ENCODE measurements around the gene ISLR2. TPM values are rescaled to one million over a fixed set of nuclear protein-coding genes. Genes with fewer than 3 reads are reported as not detected.

ISLR2 gene
- total RNA-seq, 1 donor from 2014 or later = 4.1 TPM

GRCh38 chr15:74127954-74128784 lies 2.2 kb upstream of the ISLR2 start:
- DNase-seq (ENCODE audit: low spot score) = no peak
- intact Hi-C loops (cut with DNase I) = loop anchor here (2.0 to 5.0 kb wide), 4 partner anchors 76 to 194 kb away; no protein-coding TSS in a partner anchor

GRCh38 chr15:74128785-74129585 lies 1.4 kb upstream of the ISLR2 start:
- DNase-seq (ENCODE audit: low spot score) = no peak
- intact Hi-C loops (cut with DNase I) = loop anchor here (5.0 kb wide), 3 partner anchors 77 to 193 kb away; no protein-coding TSS in a partner anchor

- no peak for DNase-seq (ENCODE audit: low spot score)
- intact Hi-C loops (cut with DNase I) = loop anchor here (5.0 kb wide), 3 partner anchors 77 to 193 kb away; no protein-coding TSS in a partner anchor
Measured at GRCh38 chr15:74129586-74130154, 716 bp upstream of the ISLR2 start.

- intact Hi-C loops (cut with DNase I) = no loop called here
- DNase-seq (ENCODE audit: low spot score) = no peak
Measured at GRCh38 chr15:74130849-74131627, 652 bp downstream of the ISLR2 start.

- DNase-seq (ENCODE audit: low spot score) = no peak
- intact Hi-C loops (cut with DNase I) = no loop called here
Measured at GRCh38 chr15:74131628-74132413, 1.4 kb downstream of the ISLR2 start.

GRCh38 chr15:74132681-74133651 lies 2.6 kb downstream of the ISLR2 start:
- no peak for DNase-seq (ENCODE audit: low spot score)

GRCh38 chr15:74133694-74134386 lies 3.5 kb downstream of the ISLR2 start:
- DNase-seq (ENCODE audit: low spot score) = no peak
- intact Hi-C loops (cut with DNase I) = no loop called here

More at GRCh38 chr15:74132681-74133651, 2.6 kb downstream of the ISLR2 start:
- intact Hi-C loops (cut with DNase I) = no loop called here

- intact Hi-C loops (cut with DNase I) = no loop called here
- no peak for DNase-seq (ENCODE audit: low spot score)
Measured at GRCh38 chr15:74134387-74135027, 4.1 kb downstream of the ISLR2 start.

GRCh38 chr15:74135041-74135565 lies 4.7 kb downstream of the ISLR2 start:
- no peak for DNase-seq (ENCODE audit: low spot score)
- intact Hi-C loops (cut with DNase I) = no loop called here

- intact Hi-C loops (cut with DNase I) = loop anchor here (2.0 kb wide), 1 partner anchor 36 kb away; the partner anchor contains the start of gene ISLR
- DNase-seq (ENCODE audit: low spot score) = no peak
Measured at GRCh38 chr15:74136540-74136813, 6.1 kb downstream of the ISLR2 start.

GRCh38 chr15:74136814-74137536 lies 6.6 kb downstream of the ISLR2 start:
- DNase-seq (ENCODE audit: low spot score) = no peak
- intact Hi-C loops (cut with DNase I) = loop anchor here (2.0 kb wide), 1 partner anchor 36 kb away; the partner anchor contains the start of gene ISLR

GRCh38 chr15:74137537-74137894 lies 7.1 kb downstream of the ISLR2 start:
- no peak for DNase-seq (ENCODE audit: low spot score)
- intact Hi-C loops (cut with DNase I) = loop anchor here (2.0 kb wide), 1 partner anchor 35 kb away; the partner anchor contains the start of gene ISLR

GRCh38 chr15:74138642-74139041 lies 8.3 kb downstream of the ISLR2 start:
- intact Hi-C loops (cut with DNase I) = no loop called here
- no peak for DNase-seq (ENCODE audit: low spot score)

GRCh38 chr15:74141591-74141990 lies 11.2 kb downstream of the ISLR2 start:
- DNase-seq (ENCODE audit: low spot score) = no peak
- intact Hi-C loops (cut with DNase I) = loop anchor here (5.0 kb wide), 1 partner anchor 161 kb away; no protein-coding TSS in a partner anchor

- no peak for DNase-seq (ENCODE audit: low spot score)
- intact Hi-C loops (cut with DNase I) = loop anchor here (5.0 kb wide), 1 partner anchor 158 kb away; no protein-coding TSS in a partner anchor
Measured at GRCh38 chr15:74144153-74144775, 13.9 kb downstream of the ISLR2 start.

Measured in cardiac septum (tissue), 1 donor.